Neutrophil (primary cell): ENCODE data around the gene ASB15.

Experiments used
- H3K27ac ChIP-seq: fragments of 200-600 bp; sonication (generic); 2 replicates; pipeline ENCODE4 v1.5.1; 2016; ENCODE audit warnings: mild to moderate bottlenecking, moderate library complexity
- H3K27me3 ChIP-seq: fragments of 200-600 bp; sonication (generic); 2 replicates; pipeline ENCODE4 v1.6.0; 2016; ENCODE audit warnings: mild to moderate bottlenecking
- H3K36me3 ChIP-seq: fragments of 200-600 bp; sonication (generic); 2 replicates; pipeline ENCODE4 v1.5.1; 2017
- H3K4me1 ChIP-seq, 2 experiments: fragments of 200-600 bp in 1 of 2; sonication (generic) in 1 of 2; 1 replicate in 1 of 2; 2 replicates in 1 of 2; pipeline versions ENCODE4 v1.5.1 to v1.6.1; 2013 to 2016; ENCODE audit warnings: low read depth in 1 of 2, low read length in 1 of 2, mild to moderate bottlenecking in 1 of 2, moderate library complexity in 1 of 2; ENCODE audit not compliant: control insufficient read depth in 1 of 2, insufficient read depth in 1 of 2
- H3K4me3 ChIP-seq, 2 experiments: fragments of 200-600 bp in 1 of 2; sonication (generic) in 1 of 2; 1 replicate in 1 of 2; 2 replicates in 1 of 2; pipeline ENCODE4 v1.5.1; 2013 to 2016; ENCODE audit warnings: low read depth in 1 of 2, low read length in 1 of 2, mild to moderate bottlenecking in 1 of 2, moderate library complexity in 1 of 2
- H3K9me3 ChIP-seq: fragments of 200-600 bp; sonication (generic); 2 replicates; pipeline ENCODE4 v1.5.1; 2016
- CTCF ChIP-seq: fragments of 200-600 bp; sonication (generic); IDR thresholded peaks from 2 replicates; pipeline ENCODE4 v1.5.1; 2016; ENCODE audit warnings: antibody characterized with exemption

Gene ASB15

GRCh38 chr7:123652406-123652805 is 50.8 kb downstream of the ASB15 start:
- H3K9me3 ChIP-seq: no peaks in the 10 kb centered on the region
- H3K4me3 ChIP-seq: no peak overlapping the region
- H3K36me3 ChIP-seq: no peaks in the 10 kb centered on the region
- H3K27me3 ChIP-seq: peaks cover 13% of the 10 kb centered on the region
- no peak overlapping the region for H3K27ac ChIP-seq
- peaks cover 8 to 13% of the 10 kb centered on the region in 2 experiments for H3K4me1 ChIP-seq
- TF ChIP-seq CTCF: no peak

GRCh38 chr7:123653162-123653561 is 51.5 kb downstream of the ASB15 start:
- H3K36me3 ChIP-seq: no peaks in the 10 kb centered on the region
- H3K4me1 ChIP-seq: peaks cover 7 to 8% of the 10 kb centered on the region in 2 experiments
- H3K27ac ChIP-seq: no peak overlapping the region
- H3K27me3 ChIP-seq: peaks cover 13% of the 10 kb centered on the region
- TF ChIP-seq CTCF: no peak
- H3K9me3 ChIP-seq: no peaks in the 10 kb centered on the region
- H3K4me3 ChIP-seq: no peak overlapping the region

- Histone ChIP-seq H3K4me1 (no peaks in the 10 kb centered on the region), H3K27ac (no peak within 1 kb of the TSS), H3K4me3 (no peak within 1 kb of the TSS), H3K36me3 (no peaks in the 10 kb centered on the region), H3K27me3 (peaks cover 13% of the 10 kb centered on the region), H3K9me3 (no peaks in the 10 kb centered on the region)
- no peak for TF ChIP-seq CTCF
Observed at GRCh38 chr7:123655614-123656013, 54.0 kb downstream of the ASB15 start, which contains the start of gene LMOD2. LMOD2 (plus strand) TSS chr7:123655866; CDS start chr7:123655964, 98 bp downstream.

- H3K27ac ChIP-seq: no peak overlapping the region
- no peak for TF ChIP-seq CTCF
- no peak overlapping the region for H3K4me3 ChIP-seq
- no peaks in the 10 kb centered on the region for H3K36me3 ChIP-seq
- H3K9me3 ChIP-seq: no peaks in the 10 kb centered on the region
- no peaks in the 10 kb centered on the region for H3K4me1 ChIP-seq
- peaks cover 11% of the 10 kb centered on the region for H3K27me3 ChIP-seq
Observed at GRCh38 chr7:123656544-123657303, 55.1 kb downstream of the ASB15 start.

- peaks cover 6% of the 10 kb centered on the region for H3K27me3 ChIP-seq
- no peaks in the 10 kb centered on the region for H3K36me3 ChIP-seq
- H3K9me3 ChIP-seq: no peaks in the 10 kb centered on the region
- TF ChIP-seq CTCF: no peak
- H3K4me3 ChIP-seq: no peak overlapping the region
- no peak overlapping the region for H3K27ac ChIP-seq
- no peaks in the 10 kb centered on the region for H3K4me1 ChIP-seq
Observed at GRCh38 chr7:123657304-123657685, 55.7 kb downstream of the ASB15 start.
